Spleen (tissue), 11 donors: ENCODE results near the gene LMOD1. TPM values are rescaled to one million over a fixed set of nuclear protein-coding genes. Genes with fewer than 3 reads are reported as not detected.

Experiments
- DNase-seq: peaks from one replicate; pipeline ENCODE4 v3.0.0-alpha.2; 2020
- H3K27ac ChIP-seq, 8 donors: fragments of 200-600 bp; sonication (generic) in 7 of 8; 1 replicate in 4 of 8; 2 replicates in 4 of 8; pipeline versions ENCODE4 v1.5.0 to v1.8.0; 2016 to 2021; ENCODE audit warnings: inconsistent platforms in 4 of 8, mild to moderate bottlenecking in 4 of 8, moderate library complexity in 1 of 8
- H3K27me3 ChIP-seq, 7 donors: fragments of 200-600 bp; sonication (generic) in 6 of 7; replicated peaks in 1 of 7; 1 replicate in 4 of 7; 2 replicates in 3 of 7; pipeline versions ENCODE4 v1.5.0 to v1.8.0; 2016 to 2021; ENCODE audit warnings: inconsistent platforms in 3 of 7, mild to moderate bottlenecking in 1 of 7
- H3K36me3 ChIP-seq, 6 donors: fragments of 200-600 bp; sonication (generic) in 5 of 6; 1 replicate in 4 of 6; 2 replicates in 2 of 6; pipeline versions ENCODE4 v1.5.0 to v1.8.0; 2016 to 2021; ENCODE audit warnings: inconsistent platforms in 2 of 6
- H3K4me1 ChIP-seq, 6 donors: fragments of 200-600 bp; sonication (generic) in 5 of 6; 1 replicate in 3 of 6; 2 replicates in 3 of 6; pipeline versions ENCODE4 v1.5.0 to v1.8.0; 2016 to 2021; ENCODE audit warnings: inconsistent platforms in 3 of 6
- H3K4me3 ChIP-seq, 8 donors: fragments of 200-600 bp; sonication (generic) in 7 of 8; 1 replicate in 4 of 8; 2 replicates in 4 of 8; pipeline versions ENCODE4 v1.5.0 to v1.8.0; 2016 to 2021; ENCODE audit warnings: inconsistent platforms in 4 of 8, mild to moderate bottlenecking in 4 of 8, moderate library complexity in 2 of 8
- H3K9me3 ChIP-seq, 8 donors: fragments of 200-600 bp; sonication (generic) in 7 of 8; 1 replicate in 4 of 8; 2 replicates in 4 of 8; pipeline versions ENCODE4 v1.5.0 to v1.8.0; 2016 to 2021; ENCODE audit warnings: inconsistent platforms in 4 of 8
- POLR2A ChIP-seq, 3 donors: fragments of 450-650 bp; IDR thresholded peaks; one replicate each; pipeline ENCODE4 v1.5.1; 2017; ENCODE audit warnings: antibody characterized with exemption in 3 of 3, mild to moderate bottlenecking in 1 of 3
- POLR2AphosphoS5 ChIP-seq, 3 donors: sonication (generic); formaldehyde crosslinking; IDR thresholded peaks; one replicate each; pipeline ENCODE4 v1.5.1; 2017; ENCODE audit warnings: antibody characterized with exemption in 3 of 3
- WGBS, 5 donors: extraction: QIAGEN DNeasy Blood & Tissue Kit in 3 of 5; methylation state at CpG; one replicate each; pipeline versions ENCODE4 v1.1.5 to v1.1.7; 2013 to 2018; 5-methylcytosine and 5-hydroxymethylcytosine counted together
- intact Hi-C: fragments of 100-400 bp; cut with DNase I; formaldehyde crosslinking; loops from one replicate; pipeline ENCODE4 v1.15.0; 2023; ENCODE audit warnings: low total_unique reads
- polyA plus RNA-seq, 3 donors: library from polyadenylated mRNA; stranded (reverse); fragments of 200-250 nt; gene quantifications; one replicate each; pipeline ENCODE4 v1.2.1, GENCODE V29; 2013
- total RNA-seq, 7 donors: library from RNA; depleted of rRNA in 3 of 7; stranded (reverse); fragments of >200 nt in 3 of 7; fragmentation: NEBNext Ultra II Directional in 4 of 7; extraction: Animal tissue kit (Norgen Biotek cat#: 25700) in 4 of 7; gene quantifications; one replicate each; pipeline versions ENCODE4 v1.1.0 to v1.2.1, GENCODE V29; 2016 to 2021
- TF ChIP-seq, protein P1 (sequence below), 11 experiments: fragments of 200-600 bp in 7 of 11; fragments of 450-650 bp in 4 of 11; sonication (generic) in 4 of 11; IDR thresholded peaks in 8 of 11; conservative IDR thresholded peaks in 3 of 11; 1 replicate in 7 of 11; 2 replicates in 4 of 11; pipeline versions ENCODE4 v1.4.0 to v1.8.0; 2016 to 2021; ENCODE audit warnings: antibody characterized with exemption in 11 of 11, inconsistent platforms in 4 of 11, mild to moderate bottlenecking in 1 of 11
- donor health status: healthy with polysubstance abuse.
- donor health status: DM: no; HTN: no; CAD: no; lungs with moderate emphysema.
- donor health status: DM: no; HTN: no; CAD: no.
- donor health status: Bipolar disorder and iron deficiency.
- donor health status: healthy.
- donor health status: DM: no; HTN: no; CAD: no.
- donor health status: DM: yes; HTN: yes; CAD: no.

Gene LMOD1
- total and polyA plus RNA-seq, 10 donors: 4.2 to 21.0 (median 11.2) TPM

GRCh38 chr1:201881617-201882016 lies 64.7 kb downstream of the LMOD1 start:
- DNase-seq: no peak
- Histone ChIP-seq H3K27ac (peak overlapping the region in 1 of 8 donors; percentile 78), H3K4me3 (no peak overlapping the region), H3K36me3 (peaks cover 0 to 6% (median 0%) of the 10 kb centered on the region in 6 donors), H3K27me3 (peaks cover 0 to 2% (median 0%) of the 10 kb centered on the region in 7 donors), H3K4me1 (peaks cover 0 to 40% (median 14%) of the 10 kb centered on the region in 6 donors), H3K9me3 (no peaks in the 10 kb centered on the region)
- intact Hi-C loops: loop anchor here (5.0 kb wide), 1 partner anchor 91 kb away; no protein-coding TSS in a partner anchor
- TF ChIP-seq, protein P1, sequence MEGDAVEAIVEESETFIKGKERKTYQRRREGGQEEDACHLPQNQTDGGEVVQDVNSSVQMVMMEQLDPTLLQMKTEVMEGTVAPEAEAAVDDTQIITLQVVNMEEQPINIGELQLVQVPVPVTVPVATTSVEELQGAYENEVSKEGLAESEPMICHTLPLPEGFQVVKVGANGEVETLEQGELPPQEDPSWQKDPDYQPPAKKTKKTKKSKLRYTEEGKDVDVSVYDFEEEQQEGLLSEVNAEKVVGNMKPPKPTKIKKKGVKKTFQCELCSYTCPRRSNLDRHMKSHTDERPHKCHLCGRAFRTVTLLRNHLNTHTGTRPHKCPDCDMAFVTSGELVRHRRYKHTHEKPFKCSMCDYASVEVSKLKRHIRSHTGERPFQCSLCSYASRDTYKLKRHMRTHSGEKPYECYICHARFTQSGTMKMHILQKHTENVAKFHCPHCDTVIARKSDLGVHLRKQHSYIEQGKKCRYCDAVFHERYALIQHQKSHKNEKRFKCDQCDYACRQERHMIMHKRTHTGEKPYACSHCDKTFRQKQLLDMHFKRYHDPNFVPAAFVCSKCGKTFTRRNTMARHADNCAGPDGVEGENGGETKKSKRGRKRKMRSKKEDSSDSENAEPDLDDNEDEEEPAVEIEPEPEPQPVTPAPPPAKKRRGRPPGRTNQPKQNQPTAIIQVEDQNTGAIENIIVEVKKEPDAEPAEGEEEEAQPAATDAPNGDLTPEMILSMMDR (IDR thresholded peaks at IDR 0.05 in 8 of 11, conservative IDR thresholded peaks at IDR 0.05 in 3 of 11): no peak
- no peak for TF ChIP-seq POLR2AphosphoS5 (IDR thresholded peaks at IDR 0.05)
- 82 to 95% (median 91%) methylated on average over 1 of the region's 1 CpG for WGBS, 5 donors

GRCh38 chr1:201880928-201881571 lies 65.3 kb downstream of the LMOD1 start:
- Histone ChIP-seq H3K4me1 (peaks cover 0 to 40% (median 14%) of the 10 kb centered on the region in 6 donors), H3K27me3 (no peaks in the 10 kb centered on the region), H3K4me3 (no peak overlapping the region), H3K36me3 (peaks cover 0 to 11% (median 5%) of the 10 kb centered on the region in 6 donors), H3K27ac (no peak overlapping the region), H3K9me3 (no peaks in the 10 kb centered on the region)
- intact Hi-C loops: loop anchor here (5.0 kb wide), 1 partner anchor 91 kb away; no protein-coding TSS in a partner anchor
- no peak for DNase-seq
- 70 to 75% (median 72%) methylated on average over 6 of the region's 6 CpGs for WGBS, 5 donors
- TF ChIP-seq POLR2AphosphoS5 (IDR thresholded peaks at IDR 0.05) (no peak), POLR2A (IDR thresholded peaks at IDR 0.05) (no peak)
- TF ChIP-seq, protein P1 (IDR thresholded peaks at IDR 0.05 in 8 of 11, conservative IDR thresholded peaks at IDR 0.05 in 3 of 11): no peak

DNA sequence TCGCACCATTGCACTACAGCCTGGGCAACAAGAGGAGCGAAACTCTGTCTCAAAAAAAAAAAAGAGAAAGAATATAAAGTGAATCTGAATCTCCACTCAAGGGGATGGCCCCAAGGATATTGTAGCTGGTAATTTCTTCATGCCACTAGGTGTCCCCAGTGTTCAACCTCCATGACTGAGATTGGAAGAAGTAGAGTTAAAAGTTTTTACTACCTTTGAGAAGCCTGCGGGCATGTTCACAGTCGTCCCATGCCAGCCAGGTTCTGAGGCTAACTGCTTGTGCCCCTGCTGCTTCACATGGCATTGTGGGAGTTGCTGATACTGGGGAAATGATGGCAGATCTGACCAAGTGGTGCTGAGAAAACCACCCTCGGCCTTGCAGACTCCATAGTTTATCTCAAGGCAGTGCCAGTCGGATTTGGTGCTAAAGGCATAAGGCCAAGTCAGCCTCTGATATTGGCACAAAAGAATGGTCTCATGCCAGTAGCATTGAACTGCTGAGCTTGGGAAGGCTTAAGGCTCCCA lies 68.4 kb downstream of the LMOD1 start:
- DNase-seq: peak; percentile 54
- Histone ChIP-seq H3K4me3 (no peak overlapping the region), H3K36me3 (peaks cover 0 to 42% (median 31%) of the 10 kb centered on the region in 6 donors), H3K27ac (no peak overlapping the region), H3K9me3 (no peaks in the 10 kb centered on the region), H3K4me1 (peaks cover 0 to 22% (median 0%) of the 10 kb centered on the region in 6 donors), H3K27me3 (no peaks in the 10 kb centered on the region)
- WGBS, 5 donors: 57 to 68% (median 61%) methylated on average over 6 of the region's 6 CpGs
- no peak for TF ChIP-seq POLR2A (IDR thresholded peaks at IDR 0.05)
- TF ChIP-seq, protein P1 (IDR thresholded peaks at IDR 0.05 in 8 of 11, conservative IDR thresholded peaks at IDR 0.05 in 3 of 11): peak in 9 of 11 experiments; percentile 24 to 66 (median 44)
- intact Hi-C loops: no loop called here

DNA sequence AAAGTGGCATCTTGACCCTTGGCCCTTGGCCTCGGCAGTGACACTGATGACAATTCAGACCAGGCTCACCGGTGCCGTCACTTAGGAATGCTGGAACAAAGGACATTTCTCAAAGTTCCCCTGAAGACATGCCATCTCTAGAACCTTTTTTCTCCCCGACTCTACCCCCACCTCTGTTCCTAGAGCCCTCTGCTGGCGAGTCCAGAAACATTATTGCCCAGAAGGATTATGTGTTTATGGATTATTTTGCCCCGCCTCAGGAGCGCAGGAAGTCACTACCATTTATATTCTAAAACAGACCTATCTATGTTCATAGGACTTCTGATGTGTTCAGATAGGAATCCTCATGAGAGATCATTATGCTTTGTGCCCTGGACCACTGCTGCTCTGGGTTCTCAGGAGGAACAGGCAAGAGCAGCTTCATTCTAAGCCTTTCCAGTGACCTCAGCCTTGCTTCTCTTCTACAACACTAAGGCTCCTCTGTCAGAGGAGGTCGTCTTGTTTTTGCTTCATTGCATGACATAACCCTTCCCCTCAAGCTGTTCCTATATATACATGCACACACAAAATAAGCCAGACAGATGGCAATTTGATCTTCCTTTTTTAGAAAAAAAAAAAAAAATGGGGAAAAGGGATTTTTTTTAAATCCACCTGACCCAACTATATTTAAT lies 70.1 kb downstream of the LMOD1 start:
- no peak overlapping the region for H3K27ac ChIP-seq

More for the DNA sequence above, 70.1 kb downstream of the LMOD1 start:
- Histone ChIP-seq H3K9me3 (no peaks in the 10 kb centered on the region), H3K27me3 (no peaks in the 10 kb centered on the region), H3K4me3 (no peak overlapping the region), H3K4me1 (peaks cover 0 to 7% (median 0%) of the 10 kb centered on the region in 6 donors), H3K36me3 (peaks cover 3 to 59% (median 48%) of the 10 kb centered on the region in 6 donors)
- 68 to 79% (median 78%) methylated on average over 8 of the region's 8 CpGs for WGBS, 5 donors
- no peak for DNase-seq
- intact Hi-C loops: no loop called here
- no peak for TF ChIP-seq POLR2A (IDR thresholded peaks at IDR 0.05)
- TF ChIP-seq, protein P1 (IDR thresholded peaks at IDR 0.05 in 8 of 11, conservative IDR thresholded peaks at IDR 0.05 in 3 of 11): peak in 1 of 11 experiments; percentile 8
- TF ChIP-seq POLR2AphosphoS5 (IDR thresholded peaks at IDR 0.05): no peak
